Measurements from ENCODE around the gene ACADVL. TPM values are rescaled to one million over a fixed set of nuclear protein-coding genes. Genes with fewer than 3 reads are reported as not detected.

The ACADVL gene
- polyA plus RNA-seq, 1 donor from 2014 or later = 397 TPM

GRCh38 chr17:7249214-7249613, 29.5 kb downstream of the ACADVL start:
- no peaks in the 10 kb centered on the region for H3K9me2 ChIP-seq (ENCODE audit: insufficient read depth, low read length)
- no peaks in the 10 kb centered on the region for H3K36me3 ChIP-seq (ENCODE audit: insufficient read depth, low read length)
- no peak overlapping the region for H3K9ac ChIP-seq (ENCODE audit: low read length)
- no peak overlapping the region for H3K27ac ChIP-seq (ENCODE audit: low read length)
- no peaks in the 10 kb centered on the region for H3K9me3 ChIP-seq (ENCODE audit: low read length)
- peaks cover 55% of the 10 kb centered on the region for H3K79me2 ChIP-seq (replicated peaks; ENCODE audit: insufficient read depth, low read length)
- H3F3A ChIP-seq (ENCODE audit: insufficient read depth, low read length, poor library complexity, severe bottlenecking) = no peaks in the 10 kb centered on the region
- H2AFZ ChIP-seq (ENCODE audit: low read depth, low read length) = no peak overlapping the region
- peak overlapping the region; percentile 70 for H3K4me3 ChIP-seq (ENCODE audit: low read length)
- no peak for TF ChIP-seq RAD21 (conservative IDR thresholded peaks at IDR 0.05)
- TF ChIP-seq SMC3 (conservative IDR thresholded peaks at IDR 0.05; ENCODE audit: poor library complexity) = no peak
- no peak for TF ChIP-seq MXI1 (conservative IDR thresholded peaks at IDR 0.05; ENCODE audit: poor library complexity, severe bottlenecking)
- no peak for TF ChIP-seq EP300 (conservative IDR thresholded peaks at IDR 0.05; ENCODE audit: poor library complexity, severe bottlenecking)
- TF ChIP-seq TAF1 (IDR thresholded peaks at IDR 0.05; ENCODE audit: low read depth) = no peak
- no peaks in the 10 kb centered on the region for H3K27me3 ChIP-seq (ENCODE audit: insufficient read depth, low read depth, low read length)
- H3K4me2 ChIP-seq (ENCODE audit: low read length) = peak overlapping the region; percentile 51
- H4K20me1 ChIP-seq (ENCODE audit: insufficient read depth) = no peaks in the 10 kb centered on the region

GRCh38 chr17:7249830-7250229, 30.1 kb downstream of the ACADVL start:
- H3K4me3 ChIP-seq (ENCODE audit: low read length) = peak overlapping the region; percentile 70
- peak overlapping the region; percentile 80 for H3K4me2 ChIP-seq (ENCODE audit: low read length)
- no peak overlapping the region for H3K27ac ChIP-seq (ENCODE audit: low read length)
- peaks cover 55% of the 10 kb centered on the region for H3K79me2 ChIP-seq (replicated peaks; ENCODE audit: insufficient read depth, low read length)
- no peaks in the 10 kb centered on the region for H4K20me1 ChIP-seq (ENCODE audit: insufficient read depth)
- TF ChIP-seq CTCF (IDR thresholded peaks at IDR 0.05; ENCODE audit: poor library complexity, severe bottlenecking) (no peak), POLR2AphosphoS5 (IDR thresholded peaks at IDR 0.05) (no peak), MXI1 (conservative IDR thresholded peaks at IDR 0.05; ENCODE audit: poor library complexity, severe bottlenecking) (no peak), EZH2 (IDR thresholded peaks at IDR 0.05; ENCODE audit: borderline replicate concordance, insufficient read depth, low read length, poor library complexity, severe bottlenecking) (no peak), RAD21 (conservative IDR thresholded peaks at IDR 0.05) (no peak), EP300 (conservative IDR thresholded peaks at IDR 0.05; ENCODE audit: poor library complexity, severe bottlenecking) (no peak), SMC3 (conservative IDR thresholded peaks at IDR 0.05; ENCODE audit: poor library complexity) (no peak), REST (IDR thresholded peaks at IDR 0.05; ENCODE audit: borderline replicate concordance) (no peak), TAF1 (IDR thresholded peaks at IDR 0.05; ENCODE audit: low read depth) (no peak)
- H2AFZ ChIP-seq (ENCODE audit: low read depth, low read length) = no peak overlapping the region
- H3K9me3 ChIP-seq (ENCODE audit: low read length) = no peaks in the 10 kb centered on the region
- H3K9me2 ChIP-seq (ENCODE audit: insufficient read depth, low read length) = no peaks in the 10 kb centered on the region
- no peaks in the 10 kb centered on the region for H3K36me3 ChIP-seq (ENCODE audit: insufficient read depth, low read length)
- H3F3A ChIP-seq (ENCODE audit: insufficient read depth, low read length, poor library complexity, severe bottlenecking) = no peaks in the 10 kb centered on the region
- H3K27me3 ChIP-seq (ENCODE audit: insufficient read depth, low read depth, low read length) = no peaks in the 10 kb centered on the region
- peak overlapping the region; percentile 88 for H3K9ac ChIP-seq (ENCODE audit: low read length)
